Activated T-cell treated with anti-CD3 and anti-CD28 coated beads, Interleukin-2, amount 50 U/mL, for 24 hours (primary cell): ENCODE data around the gene PAFAH1B1.
"Not testable (repeated sequence)": the region's sequence is repeated elsewhere in the genome, so short reads cannot be mapped to it uniquely, and the experiment has no call there.

Experiments used
- DNase-seq: peaks from one replicate; pipeline ENCODE4 v3.0.0-alpha.2; 2020
- H3K27ac Mint-ChIP-seq: 2 replicates; pipeline ENCODE4 v1.8.0; 2020; ENCODE audit warnings: mild to moderate bottlenecking, mixed read lengths
- H3K27me3 Mint-ChIP-seq: 2 replicates; pipeline ENCODE4 v1.8.0; 2020; ENCODE audit warnings: mixed read lengths
- H3K36me3 Mint-ChIP-seq: 2 replicates; pipeline ENCODE4 v1.8.0; 2020; ENCODE audit warnings: low read depth, mixed read lengths
- H3K4me1 Mint-ChIP-seq: 2 replicates; pipeline ENCODE4 v1.8.0; 2020; ENCODE audit warnings: low read depth, mixed read lengths
- H3K4me3 Mint-ChIP-seq: 2 replicates; pipeline ENCODE4 v1.8.0; 2020; ENCODE audit warnings: mild to moderate bottlenecking, moderate library complexity, mixed read lengths
- H3K9me3 Mint-ChIP-seq: 2 replicates; pipeline ENCODE4 v1.8.0; 2020; ENCODE audit warnings: mixed read lengths

PAFAH1B1 gene

DNA sequence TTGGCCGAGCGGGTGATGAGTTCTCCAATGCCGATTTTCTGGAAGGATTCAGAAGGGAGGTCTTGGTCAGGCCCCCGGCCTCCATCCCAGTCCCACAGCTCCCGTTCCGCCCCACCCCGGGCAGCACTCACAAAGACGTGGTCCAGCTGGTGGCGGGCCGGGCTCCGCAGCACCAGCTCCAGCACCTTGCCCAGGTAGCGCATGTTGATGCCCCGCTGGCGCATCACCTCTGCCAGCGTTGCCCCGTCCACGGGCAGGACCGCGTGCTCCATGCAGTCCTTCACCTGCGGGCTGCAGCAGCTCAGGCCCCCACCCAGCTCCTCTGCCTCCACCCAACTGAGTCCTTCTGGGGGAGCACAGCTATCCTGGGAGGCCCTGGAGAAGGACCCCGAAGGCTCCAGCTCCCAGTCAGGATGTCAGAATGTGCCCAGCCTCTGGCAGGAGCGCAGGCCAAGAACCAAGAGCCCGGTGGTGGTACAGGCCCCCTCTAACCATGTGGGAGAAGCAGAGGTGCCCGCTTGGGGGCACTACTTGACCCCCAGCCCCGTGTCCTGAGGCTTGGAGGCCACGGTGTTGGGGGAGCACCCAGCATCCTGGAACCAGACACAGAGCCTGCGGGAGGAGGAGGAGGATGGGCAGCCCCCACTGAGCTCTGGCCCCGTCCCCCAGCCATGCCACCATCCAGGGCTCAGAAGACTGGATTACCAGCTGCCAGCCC, 101.9 kb downstream of the PAFAH1B1 start:
- H3K4me1 Mint-ChIP-seq: no peaks in the 10 kb centered on the region
- H3K27me3 Mint-ChIP-seq: no peaks in the 10 kb centered on the region
- no peak overlapping the region for H3K4me3 Mint-ChIP-seq
- H3K9me3 Mint-ChIP-seq: no peaks in the 10 kb centered on the region
- peaks cover 82% of the 10 kb centered on the region for H3K36me3 Mint-ChIP-seq
- H3K27ac Mint-ChIP-seq: no peak overlapping the region
- peak; percentile 29 for DNase-seq

DNA sequence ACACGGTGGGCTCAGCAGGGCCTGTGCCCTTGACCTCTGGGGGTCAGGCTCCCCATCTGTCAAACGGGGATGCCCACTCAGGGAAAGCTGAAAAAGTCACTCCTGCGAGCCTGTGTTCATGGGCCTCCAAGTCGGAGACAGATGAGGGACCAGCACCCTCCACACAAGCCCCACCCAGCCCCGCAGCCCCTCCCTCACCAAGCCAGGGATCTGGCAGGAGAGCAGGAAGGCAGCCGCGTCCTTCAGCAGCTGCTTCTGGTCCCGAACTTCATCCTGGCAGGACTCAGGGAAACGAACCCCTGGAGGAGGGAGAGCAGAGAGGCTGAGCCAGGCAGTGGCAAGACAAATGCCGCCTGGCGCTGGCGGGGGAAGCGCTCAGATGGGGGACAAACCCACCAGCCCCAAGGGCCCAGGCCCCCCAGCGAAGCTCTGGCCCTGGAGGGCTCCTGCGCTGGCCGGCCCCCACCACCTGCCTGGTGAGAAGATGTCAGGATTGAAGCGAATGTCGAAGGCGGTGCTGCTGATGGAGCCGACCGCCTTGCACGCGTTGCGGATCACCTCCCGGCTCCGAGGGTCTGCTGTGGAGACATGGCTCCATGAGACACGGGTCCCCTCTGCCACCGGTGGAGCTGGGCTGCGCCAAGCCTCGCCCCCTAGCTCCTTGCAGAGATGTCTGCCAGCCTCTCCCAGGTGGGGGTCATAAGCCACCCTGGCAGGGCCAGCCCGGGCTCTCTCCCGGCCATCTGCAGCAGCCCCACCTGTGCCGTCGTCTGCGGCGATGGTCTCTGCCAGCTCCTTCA, 102.7 kb downstream of the PAFAH1B1 start:
- no peaks in the 10 kb centered on the region for H3K9me3 Mint-ChIP-seq
- no peak overlapping the region for H3K27ac Mint-ChIP-seq
- H3K36me3 Mint-ChIP-seq: peaks cover 84% of the 10 kb centered on the region
- no peaks in the 10 kb centered on the region for H3K4me1 Mint-ChIP-seq
- DNase-seq: peak; percentile 28
- no peak overlapping the region for H3K4me3 Mint-ChIP-seq
- no peaks in the 10 kb centered on the region for H3K27me3 Mint-ChIP-seq

GRCh38 chr17:2697611-2698162, 104.2 kb downstream of the PAFAH1B1 start:
- Mint-ChIP-seq H3K27ac (no peak overlapping the region), H3K27me3 (no peaks in the 10 kb centered on the region), H3K9me3 (no peaks in the 10 kb centered on the region), H3K36me3 (peaks cover 91% of the 10 kb centered on the region), H3K4me3 (no peak overlapping the region), H3K4me1 (no peaks in the 10 kb centered on the region)
- peak; percentile 28 for DNase-seq

DNA sequence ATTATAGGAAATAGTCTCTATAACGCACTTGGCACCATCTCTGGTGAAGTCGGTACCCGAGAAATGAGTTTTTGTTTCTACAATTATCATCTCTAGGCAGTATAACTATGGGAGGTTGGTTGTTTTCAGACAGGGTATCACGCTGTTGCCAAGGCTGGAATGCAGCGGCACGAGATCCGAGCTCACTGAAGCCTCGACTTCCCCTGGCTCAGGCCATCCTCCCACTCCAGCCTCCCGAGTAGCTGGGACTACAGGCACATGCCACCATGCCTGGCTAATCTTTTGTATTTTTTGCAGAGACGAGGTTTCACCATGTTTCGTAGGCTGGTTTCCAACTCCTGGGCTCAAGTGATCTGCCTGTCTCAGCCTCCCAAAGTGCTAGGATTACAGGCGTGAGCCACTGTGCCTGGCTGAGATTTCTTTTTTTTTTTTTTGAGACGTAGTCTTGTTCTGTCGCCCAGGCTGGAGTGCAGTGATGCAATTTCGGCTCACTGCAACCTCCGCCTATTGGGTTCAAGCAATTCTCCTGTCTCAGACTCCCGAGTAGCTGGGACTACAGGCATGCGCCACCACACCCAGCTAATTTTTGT, 105.9 kb downstream of the PAFAH1B1 start:
- peak; percentile 23 for DNase-seq
- not testable (repeated sequence) for H3K4me3 Mint-ChIP-seq, H3K4me1 Mint-ChIP-seq, H3K9me3 Mint-ChIP-seq, H3K27me3 Mint-ChIP-seq, H3K27ac Mint-ChIP-seq
- peaks cover 92% of the 10 kb centered on the region for H3K36me3 Mint-ChIP-seq

- Mint-ChIP-seq H3K4me1 (no peaks in the 10 kb centered on the region), H3K9me3 (no peaks in the 10 kb centered on the region), H3K27ac (no peak overlapping the region), H3K36me3 (peaks cover 94% of the 10 kb centered on the region), H3K27me3 (no peaks in the 10 kb centered on the region), H3K4me3 (no peak overlapping the region)
- DNase-seq: peak; percentile 22
These were observed 106.6 kb downstream of the PAFAH1B1 start for GRCh38 chr17:2700030-2700490.

DNA sequence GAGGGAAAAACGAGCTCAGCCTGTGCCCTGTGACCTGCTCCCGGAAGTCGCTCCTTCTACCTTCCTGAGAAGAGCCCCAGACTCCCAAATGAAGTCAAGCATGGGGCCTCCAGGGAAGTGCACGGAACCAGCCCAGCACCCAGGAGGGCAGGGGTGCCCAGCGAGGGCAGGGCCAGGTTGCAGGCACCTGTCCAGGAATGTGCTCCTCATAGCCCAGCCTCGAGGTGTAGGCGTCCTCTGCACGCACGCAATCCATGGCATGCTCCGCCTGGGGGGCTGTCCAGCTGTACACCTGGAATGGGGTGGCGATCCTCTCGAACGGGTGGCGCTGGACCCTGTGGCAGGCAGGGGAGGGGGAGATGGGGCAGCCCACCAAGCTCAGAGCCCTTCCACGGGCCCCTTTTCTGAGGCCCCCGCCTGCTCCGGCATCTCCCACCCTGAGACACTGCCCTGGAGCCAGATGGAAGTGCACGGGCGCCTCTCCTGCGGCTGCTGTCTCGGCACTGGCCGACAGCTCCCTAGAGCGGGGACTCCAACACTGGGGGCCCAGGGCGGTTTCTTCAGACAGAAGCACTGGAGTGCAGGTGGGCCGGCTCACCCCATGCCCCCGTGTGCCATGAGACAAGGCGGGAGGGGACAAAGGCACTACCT, 107.2 kb downstream of the PAFAH1B1 start:
- Mint-ChIP-seq H3K27ac (no peak overlapping the region), H3K9me3 (no peaks in the 10 kb centered on the region), H3K27me3 (no peaks in the 10 kb centered on the region), H3K4me3 (no peak overlapping the region), H3K36me3 (peaks cover 94% of the 10 kb centered on the region), H3K4me1 (peaks cover 4% of the 10 kb centered on the region)
- peak; percentile 21 for DNase-seq

GRCh38 chr17:2701161-2701995, 107.9 kb downstream of the PAFAH1B1 start:
- peaks cover 8% of the 10 kb centered on the region for H3K4me1 Mint-ChIP-seq
- no peaks in the 10 kb centered on the region for H3K27me3 Mint-ChIP-seq
- DNase-seq: peak; percentile 28
- peaks cover 95% of the 10 kb centered on the region for H3K36me3 Mint-ChIP-seq
- no peak overlapping the region for H3K27ac Mint-ChIP-seq
- H3K9me3 Mint-ChIP-seq: no peaks in the 10 kb centered on the region
- no peak overlapping the region for H3K4me3 Mint-ChIP-seq

- H3K4me3 Mint-ChIP-seq: no peak overlapping the region
- no peaks in the 10 kb centered on the region for H3K9me3 Mint-ChIP-seq
- H3K27ac Mint-ChIP-seq: no peak overlapping the region
- H3K4me1 Mint-ChIP-seq: peaks cover 11% of the 10 kb centered on the region
- no peak for DNase-seq
- no peaks in the 10 kb centered on the region for H3K27me3 Mint-ChIP-seq
- H3K36me3 Mint-ChIP-seq: peaks cover 94% of the 10 kb centered on the region
These were observed 108.7 kb downstream of the PAFAH1B1 start for GRCh38 chr17:2701996-2702741.

DNA sequence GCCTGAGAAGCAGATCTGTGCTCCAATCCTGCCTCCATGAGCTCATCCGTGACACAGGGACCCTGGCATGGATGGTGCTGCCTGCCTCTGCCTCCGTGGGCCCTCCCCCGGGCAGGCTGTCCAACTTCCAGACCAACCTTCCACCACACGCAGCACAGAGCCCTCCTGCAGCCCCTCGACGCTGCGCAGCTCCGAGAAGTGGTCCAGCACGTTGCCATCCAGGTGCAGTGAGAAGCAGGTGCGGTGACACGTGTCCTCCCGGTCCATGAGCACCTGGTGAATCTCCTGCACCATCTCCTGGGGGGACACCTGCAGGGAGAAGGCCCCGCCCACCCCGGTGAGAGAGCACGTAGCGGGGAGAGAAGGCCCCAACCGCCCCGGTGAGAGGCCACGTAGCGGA, 109.7 kb downstream of the PAFAH1B1 start:
- no peak overlapping the region for H3K27ac Mint-ChIP-seq
- H3K36me3 Mint-ChIP-seq: peaks cover 87% of the 10 kb centered on the region
- DNase-seq: no peak
- H3K4me1 Mint-ChIP-seq: peaks cover 12% of the 10 kb centered on the region
- no peak overlapping the region for H3K4me3 Mint-ChIP-seq
- H3K9me3 Mint-ChIP-seq: no peaks in the 10 kb centered on the region
- H3K27me3 Mint-ChIP-seq: no peaks in the 10 kb centered on the region

- Mint-ChIP-seq H3K27me3 (no peaks in the 10 kb centered on the region), H3K9me3 (no peaks in the 10 kb centered on the region), H3K4me1 (peaks cover 17% of the 10 kb centered on the region), H3K36me3 (peaks cover 86% of the 10 kb centered on the region), H3K4me3 (no peak overlapping the region), H3K27ac (no peak overlapping the region)
- peak; percentile 18 for DNase-seq
These were observed 110.2 kb downstream of the PAFAH1B1 start for GRCh38 chr17:2703606-2704005.

DNA sequence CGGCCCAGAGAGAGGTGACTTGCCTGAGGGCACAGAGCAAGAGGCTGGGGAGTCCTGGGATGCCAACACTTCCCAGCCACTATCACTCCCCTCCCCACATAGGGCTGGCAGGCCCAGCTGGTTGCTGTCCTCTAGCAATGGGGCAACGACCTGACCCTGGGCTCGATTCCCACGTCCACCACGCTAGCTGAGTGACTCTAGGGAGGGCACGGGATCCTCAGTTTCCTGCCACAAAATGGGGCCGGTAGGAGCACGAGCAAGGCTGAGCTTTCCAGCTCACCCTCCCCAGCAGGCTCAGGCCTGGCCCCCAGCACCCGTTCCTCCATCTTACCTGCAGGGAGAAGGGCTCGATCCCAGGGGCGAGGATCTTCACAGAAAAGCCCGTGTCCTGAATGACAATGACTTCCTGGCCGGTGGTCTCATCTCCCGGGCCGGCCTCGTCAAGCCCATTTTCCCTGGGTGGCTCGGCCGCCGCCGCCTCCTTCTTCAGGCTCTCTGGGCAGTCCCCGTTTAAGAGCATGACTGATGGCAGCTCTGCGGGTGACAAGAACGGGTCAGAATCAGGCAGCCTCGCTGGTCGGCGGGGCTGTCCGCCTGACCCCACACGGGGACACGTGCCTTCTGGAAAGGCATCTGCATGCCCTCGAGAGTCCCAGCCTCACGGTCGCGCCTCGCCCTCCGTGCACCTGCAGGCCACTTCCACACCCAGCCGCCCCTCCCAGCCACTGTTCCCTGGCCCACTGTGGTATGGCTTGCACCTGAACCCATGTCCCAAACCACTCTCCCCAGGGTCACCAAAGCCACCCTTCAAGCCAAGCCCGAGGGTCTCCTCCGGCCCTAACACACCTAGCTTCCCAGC, 110.8 kb downstream of the PAFAH1B1 start:
- no peaks in the 10 kb centered on the region for H3K9me3 Mint-ChIP-seq
- H3K36me3 Mint-ChIP-seq: peaks cover 86% of the 10 kb centered on the region
- peak overlapping the region; percentile 38 for H3K27ac Mint-ChIP-seq
- H3K4me3 Mint-ChIP-seq: no peak overlapping the region
- no peaks in the 10 kb centered on the region for H3K27me3 Mint-ChIP-seq
- peak; percentile 22 for DNase-seq
- H3K4me1 Mint-ChIP-seq: peaks cover 23% of the 10 kb centered on the region

DNA sequence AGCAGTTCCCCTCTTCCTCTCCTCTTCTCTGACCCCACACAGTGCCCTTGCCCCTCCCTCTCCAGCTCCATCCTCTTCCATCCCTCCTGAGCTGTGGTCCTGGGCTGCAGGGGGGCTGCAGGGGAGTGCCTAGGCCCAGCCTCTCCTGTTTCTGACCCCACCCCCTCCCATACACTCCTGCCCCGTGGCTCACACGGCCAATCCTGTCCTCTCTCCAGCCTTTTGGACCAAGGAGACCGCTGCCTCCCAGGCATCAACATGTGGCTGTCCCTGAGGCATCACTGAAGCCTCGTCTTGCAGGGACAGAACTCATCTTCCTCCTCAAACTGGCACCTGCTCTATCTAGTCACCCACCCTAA, 111.4 kb downstream of the PAFAH1B1 start:
- Mint-ChIP-seq H3K27me3 (no peaks in the 10 kb centered on the region), H3K4me1 (peaks cover 29% of the 10 kb centered on the region), H3K36me3 (peaks cover 85% of the 10 kb centered on the region), H3K4me3 (no peak overlapping the region), H3K27ac (peak overlapping the region; percentile 38), H3K9me3 (no peaks in the 10 kb centered on the region)
- DNase-seq: no peak
